Body of pancreas (tissue), 4 donors: ENCODE data around the gene USP21. TPM values are rescaled to one million over a fixed set of nuclear protein-coding genes. Genes with fewer than 3 reads are reported as not detected.

ENCODE experiments used
- ATAC-seq: fragments of 150-250 bp; one replicate; pipeline ENCODE4 v1.9.1; 2016
- DNase-seq, 4 donors: peaks; one replicate each; pipeline ENCODE4 v3.0.0-alpha.2; 2019
- H3K27ac ChIP-seq, 4 donors: fragments of 200-600 bp; sonication (generic); 1 replicate in 3 of 4; 2 replicates in 1 of 4; pipeline versions ENCODE4 v1.5.1 to v1.6.1; 2016 to 2019; ENCODE audit warnings: mild to moderate bottlenecking in 1 of 4, mixed read lengths in 1 of 4, moderate library complexity in 1 of 4
- H3K27me3 ChIP-seq, 2 donors: fragments of 200-600 bp; sonication (generic); one replicate each; pipeline ENCODE4 v1.6.0; 2016; ENCODE audit warnings: mild to moderate bottlenecking in 1 of 2
- H3K36me3 ChIP-seq, 2 donors: fragments of 200-600 bp; sonication (generic); replicated peaks in 1 of 2; 2 replicates each; pipeline ENCODE4 v1.5.1; 2016; ENCODE audit warnings: low read depth in 2 of 2; ENCODE audit not compliant: insufficient read depth in 1 of 2
- H3K4me1 ChIP-seq: fragments of 200-600 bp; sonication (generic); one replicate; pipeline ENCODE4 v1.6.0; 2016
- H3K4me3 ChIP-seq, 2 donors: fragments of 200-600 bp; sonication (generic); 1 replicate in 1 of 2; 2 replicates in 1 of 2; pipeline ENCODE4 v1.5.1; 2016 to 2019
- H3K9me3 ChIP-seq, 3 donors: fragments of 200-600 bp; sonication (generic); 1 replicate in 2 of 3; 2 replicates in 1 of 3; pipeline ENCODE4 v1.5.1; 2016
- POLR2A ChIP-seq, 3 donors: fragments of 450-650 bp; IDR thresholded peaks; one replicate each; pipeline ENCODE4 v1.6.1; 2016; ENCODE audit warnings: antibody characterized with exemption in 3 of 3, mild to moderate bottlenecking in 2 of 3
- WGBS, 2 donors: methylation state at CpG; one replicate each; pipeline ENCODE4 v1.1.5; 2017; 5-methylcytosine and 5-hydroxymethylcytosine counted together
- intact Hi-C: fragments of 100-400 bp; cut with DNase I; formaldehyde crosslinking; loops from one replicate; pipeline ENCODE4 v1.15.1; 2023
- total RNA-seq, 2 donors: library from RNA; depleted of rRNA; stranded (reverse); fragments of >200 nt; gene quantifications; one replicate each; pipeline ENCODE4 v1.1.0, GENCODE V29; 2016
- TF ChIP-seq, protein P1 (sequence below), 7 experiments: fragments of 450-650 bp in 4 of 7; fragments of 200-600 bp in 3 of 7; sonication (generic) in 3 of 7; IDR thresholded peaks; one replicate each; pipeline ENCODE4 v1.5.1; 2016 to 2019; ENCODE audit warnings: antibody characterized with exemption in 7 of 7

The USP21 gene
- total RNA-seq, 2 donors from 2014 or later, result 17.8 to 21.0 TPM

DNA sequence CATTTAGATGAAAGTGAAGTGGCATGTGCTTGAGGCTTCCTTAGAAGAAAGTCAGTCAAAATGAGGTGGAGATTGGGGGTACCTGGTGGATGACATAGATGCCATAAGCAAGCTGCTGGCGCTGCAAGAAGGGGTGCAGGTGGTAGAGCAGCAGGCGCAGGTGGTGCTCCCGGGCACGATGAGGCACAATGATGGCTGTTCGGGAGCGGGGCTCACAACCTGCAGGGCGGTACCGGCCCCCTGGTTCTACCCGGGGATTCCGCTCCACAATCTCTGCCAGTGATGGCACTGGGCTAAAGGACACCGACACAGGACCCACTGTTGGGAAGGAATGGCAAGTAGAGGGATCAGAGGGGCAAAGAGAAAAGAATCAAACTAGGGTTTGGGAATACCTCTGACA is 15.6 kb downstream of the USP21 start:
- no peak for DNase-seq
- no peak for TF ChIP-seq POLR2A (IDR thresholded peaks at IDR 0.05)
- TF ChIP-seq, protein P1, sequence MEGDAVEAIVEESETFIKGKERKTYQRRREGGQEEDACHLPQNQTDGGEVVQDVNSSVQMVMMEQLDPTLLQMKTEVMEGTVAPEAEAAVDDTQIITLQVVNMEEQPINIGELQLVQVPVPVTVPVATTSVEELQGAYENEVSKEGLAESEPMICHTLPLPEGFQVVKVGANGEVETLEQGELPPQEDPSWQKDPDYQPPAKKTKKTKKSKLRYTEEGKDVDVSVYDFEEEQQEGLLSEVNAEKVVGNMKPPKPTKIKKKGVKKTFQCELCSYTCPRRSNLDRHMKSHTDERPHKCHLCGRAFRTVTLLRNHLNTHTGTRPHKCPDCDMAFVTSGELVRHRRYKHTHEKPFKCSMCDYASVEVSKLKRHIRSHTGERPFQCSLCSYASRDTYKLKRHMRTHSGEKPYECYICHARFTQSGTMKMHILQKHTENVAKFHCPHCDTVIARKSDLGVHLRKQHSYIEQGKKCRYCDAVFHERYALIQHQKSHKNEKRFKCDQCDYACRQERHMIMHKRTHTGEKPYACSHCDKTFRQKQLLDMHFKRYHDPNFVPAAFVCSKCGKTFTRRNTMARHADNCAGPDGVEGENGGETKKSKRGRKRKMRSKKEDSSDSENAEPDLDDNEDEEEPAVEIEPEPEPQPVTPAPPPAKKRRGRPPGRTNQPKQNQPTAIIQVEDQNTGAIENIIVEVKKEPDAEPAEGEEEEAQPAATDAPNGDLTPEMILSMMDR (IDR thresholded peaks at IDR 0.05), result no peak
- Histone ChIP-seq H3K4me3 (no peak overlapping the region), H3K4me1 (peaks cover 41% of the 10 kb centered on the region), H3K27me3 (no peaks in the 10 kb centered on the region), H3K9me3 (no peaks in the 10 kb centered on the region), H3K36me3 (peaks cover 12 to 24% of the 10 kb centered on the region in 2 donors), H3K27ac (no peak overlapping the region)
- ATAC-seq, result no peak
- intact Hi-C loops, result no loop called here
- WGBS, 2 donors, result 91 to 95% methylated on average over 10 to 11 of the region's 11 CpGs

DNA sequence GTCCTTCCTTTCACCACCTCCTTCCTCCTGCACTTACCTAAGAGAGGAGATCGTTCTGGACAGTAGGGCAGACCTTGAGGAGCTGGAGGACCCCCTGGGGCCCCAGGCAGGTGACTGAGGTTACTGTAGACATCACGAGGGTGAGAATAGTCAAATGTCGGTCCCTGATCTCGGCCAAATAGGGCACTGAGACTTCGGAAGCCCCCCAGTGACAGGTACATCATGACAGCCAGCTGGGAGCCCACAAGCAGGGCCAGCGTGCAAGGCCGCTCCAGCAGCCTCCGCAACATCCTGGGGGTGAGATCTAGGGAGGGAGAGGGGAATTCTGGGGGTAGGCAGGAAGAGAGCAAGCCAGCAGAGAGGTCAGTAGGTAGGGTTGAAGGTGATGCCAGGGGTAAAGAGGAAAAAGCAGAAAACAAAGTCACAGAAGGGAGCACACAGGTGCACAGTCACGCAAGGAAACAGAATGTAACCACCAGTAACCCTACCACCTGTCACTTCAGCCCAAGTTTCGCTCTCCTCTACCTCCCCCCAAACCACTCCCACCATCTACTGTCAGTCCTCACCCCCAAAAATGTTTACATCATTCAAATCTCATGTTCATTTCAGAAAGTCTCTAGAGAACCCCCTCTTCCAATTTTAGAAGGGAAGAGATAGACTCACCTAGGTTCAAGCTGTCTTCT is 16.6 kb downstream of the USP21 start:
- Histone ChIP-seq H3K9me3 (no peaks in the 10 kb centered on the region), H3K27me3 (no peaks in the 10 kb centered on the region), H3K27ac (peak overlapping the region in 1 of 4 donors; percentile 93), H3K36me3 (peaks cover 12 to 22% of the 10 kb centered on the region in 2 donors), H3K4me3 (no peak overlapping the region), H3K4me1 (peaks cover 41% of the 10 kb centered on the region)
- no peak for TF ChIP-seq POLR2A (IDR thresholded peaks at IDR 0.05)
- TF ChIP-seq, protein P1 (IDR thresholded peaks at IDR 0.05), result no peak
- ATAC-seq (no peak), DNase-seq (no peak)
- intact Hi-C loops, result no loop called here
- WGBS, 2 donors, result 73 to 80% methylated on average over 10 of the region's 10 CpGs

DNA sequence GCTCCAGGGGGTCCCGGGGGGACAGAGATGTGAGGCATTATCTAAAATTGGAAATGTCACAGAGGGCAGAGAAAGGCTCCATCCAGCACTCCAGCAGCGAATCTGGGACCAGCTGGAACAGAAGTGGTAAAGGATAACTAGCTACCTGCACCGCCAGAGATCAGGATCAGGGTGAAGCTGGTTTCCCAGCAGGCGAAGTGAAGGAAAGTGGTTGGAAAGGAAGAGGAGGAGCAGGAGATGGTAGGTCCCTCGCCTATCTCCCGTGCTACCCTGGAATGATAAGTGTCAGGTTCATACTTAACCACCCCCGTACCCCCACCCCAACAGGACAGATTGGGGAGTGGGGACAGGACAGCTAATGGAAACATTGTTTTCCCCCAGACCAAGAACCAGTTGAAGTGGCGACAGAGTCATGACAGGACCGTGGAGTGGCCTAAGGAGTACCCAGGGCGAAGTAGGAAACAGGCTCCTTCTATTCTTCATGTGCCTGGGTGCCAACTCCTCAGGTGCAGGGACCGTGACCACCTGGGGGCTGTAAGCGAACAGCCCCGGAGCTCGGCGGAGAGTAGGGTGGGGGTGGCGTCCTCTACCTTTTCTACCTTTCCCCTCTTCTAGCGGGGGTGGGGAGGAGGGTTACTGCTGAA is 17.3 kb downstream of the USP21 start:
- Histone ChIP-seq H3K27me3 (no peaks in the 10 kb centered on the region), H3K9me3 (no peaks in the 10 kb centered on the region), H3K27ac (peak overlapping the region; percentile 81 to 93 (median 91)), H3K4me3 (peak overlapping the region; percentile 48 to 65), H3K36me3 (peaks cover 5 to 17% of the 10 kb centered on the region in 2 donors), H3K4me1 (peaks cover 40% of the 10 kb centered on the region)
- DNase-seq (no peak), ATAC-seq (peak; percentile 16)
- intact Hi-C loops, result no loop called here
- TF ChIP-seq, protein P1 (IDR thresholded peaks at IDR 0.05), result no peak
- no peak for TF ChIP-seq POLR2A (IDR thresholded peaks at IDR 0.05)
- 4 to 8% methylated on average over 15 to 17 of the region's 17 CpGs for WGBS, 2 donors

DNA sequence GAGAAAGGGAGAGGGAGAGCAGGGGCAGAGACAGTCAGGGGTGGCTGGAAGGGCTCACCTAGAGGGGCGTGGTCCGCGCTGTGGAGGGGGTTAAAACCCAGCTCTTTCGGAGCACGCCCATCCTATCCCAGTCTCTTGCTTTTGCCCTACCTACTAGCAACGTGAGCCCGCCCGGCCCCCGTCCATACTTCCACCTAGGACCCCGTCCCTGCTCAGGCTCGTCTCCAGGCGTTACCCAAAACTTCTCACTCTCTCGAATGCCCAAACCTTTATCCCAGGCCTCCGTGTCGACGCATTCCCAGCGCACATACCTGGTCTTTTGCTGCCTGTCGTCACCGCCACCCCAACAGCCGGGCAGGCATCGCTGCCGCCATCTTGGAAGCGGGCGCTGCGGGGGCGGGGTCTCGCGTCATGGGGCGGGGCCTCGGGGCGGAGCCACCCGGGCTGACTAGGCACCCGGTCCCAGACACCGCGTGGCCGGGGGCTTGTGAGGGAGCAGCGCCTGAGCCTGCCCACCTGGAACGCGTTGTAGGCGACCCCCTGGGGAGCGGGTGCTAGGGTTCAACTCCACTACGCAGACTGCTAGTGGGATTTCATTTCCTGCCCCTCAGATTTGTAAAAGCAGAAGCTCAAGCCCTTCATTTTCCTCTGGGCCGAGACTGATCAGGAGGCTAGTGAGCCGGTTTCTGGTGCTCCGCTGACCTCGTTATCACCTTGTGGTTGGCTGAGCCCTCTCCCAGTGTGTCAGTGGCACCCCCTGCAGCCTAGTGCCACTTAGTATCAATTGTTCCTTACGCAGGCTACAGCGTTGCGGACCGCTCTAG is 18.0 kb downstream of the USP21 start, which contains the start of gene B4GALT3:
Gene B4GALT3 (minus strand): TSS at position 396 of the 824 bp plus-strand sequence. CDS start 1,447 bp downstream, outside the sequence.
- intact Hi-C loops, result no loop called here
- 1 to 5% methylated on average over 20 to 43 of the region's 50 CpGs for WGBS, 2 donors
- H3K4me3 ChIP-seq, result peak within 1 kb of the TSS; percentile 48 to 65
- H3K27ac ChIP-seq, result peak within 1 kb of the TSS; percentile 81 to 93 (median 91)
- peaks cover 0 to 11% of the 10 kb centered on the region in 2 donors for H3K36me3 ChIP-seq
- peaks cover 37% of the 10 kb centered on the region for H3K4me1 ChIP-seq
- DNase-seq (peak; percentile 89 to 93 (median 91)), ATAC-seq (peak; percentile 97)
- H3K27me3 ChIP-seq, result no peaks in the 10 kb centered on the region
- H3K9me3 ChIP-seq, result no peaks in the 10 kb centered on the region
- TF ChIP-seq POLR2A (IDR thresholded peaks at IDR 0.05), result peak; percentile 71 to 91 (median 87)
- TF ChIP-seq, protein P1 (IDR thresholded peaks at IDR 0.05), result peak in 5 of 7 experiments; percentile 10 to 45 (median 33)
